Muscle of back (tissue), 11 donors: ENCODE results near the gene RAB3GAP2. TPM values are rescaled to one million over a fixed set of nuclear protein-coding genes. Genes with fewer than 3 reads are reported as not detected.
"Not testable (repeated sequence)": the region's sequence is repeated elsewhere in the genome, so short reads cannot be mapped to it uniquely, and the experiment has no call there.

ENCODE experiments used
- DNase-seq, 3 donors: peaks; one replicate each; pipeline versions ENCODE4 v3.0.0 to v3.0.0-alpha.2; 2013
- polyA plus RNA-seq, 10 donors: library from polyadenylated mRNA; unstranded; fragments of 120-200 nt; gene quantifications; one replicate each; pipeline ENCODE4 v1.2.1, GENCODE V29; 2013; ENCODE audit not compliant: insufficient read length in 10 of 10

Gene RAB3GAP2
- polyA plus RNA-seq, 10 donors = 15.1 to 27.3 (median 20.6) TPM

GRCh38 chr1:220198186-220199005, 73.9 kb downstream of the RAB3GAP2 start:
- no peak for DNase-seq

DNA sequence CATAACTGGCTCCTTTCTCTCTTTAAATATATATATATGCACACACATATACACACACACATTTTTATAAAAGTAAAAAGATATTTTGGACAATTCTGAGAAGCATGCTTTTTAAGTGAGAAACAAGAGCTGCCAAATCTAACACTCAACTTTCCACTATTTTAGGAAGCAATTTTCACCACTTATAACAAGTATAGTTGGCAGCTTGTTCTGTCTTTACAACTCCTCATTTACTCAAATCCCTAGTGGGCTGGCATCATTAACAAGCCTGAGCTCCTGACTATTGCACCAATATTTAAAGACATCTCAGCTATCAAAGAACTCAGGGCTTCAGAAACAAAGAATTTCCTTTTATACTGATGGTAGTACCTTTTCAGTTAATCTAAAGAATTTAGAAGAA, 76.6 kb downstream of the RAB3GAP2 start:
- DNase-seq = no peak

- peak; percentile 14 to 46 (median 17) for DNase-seq
Observed at GRCh38 chr1:220189750-220190347, 82.4 kb downstream of the RAB3GAP2 start.

DNA sequence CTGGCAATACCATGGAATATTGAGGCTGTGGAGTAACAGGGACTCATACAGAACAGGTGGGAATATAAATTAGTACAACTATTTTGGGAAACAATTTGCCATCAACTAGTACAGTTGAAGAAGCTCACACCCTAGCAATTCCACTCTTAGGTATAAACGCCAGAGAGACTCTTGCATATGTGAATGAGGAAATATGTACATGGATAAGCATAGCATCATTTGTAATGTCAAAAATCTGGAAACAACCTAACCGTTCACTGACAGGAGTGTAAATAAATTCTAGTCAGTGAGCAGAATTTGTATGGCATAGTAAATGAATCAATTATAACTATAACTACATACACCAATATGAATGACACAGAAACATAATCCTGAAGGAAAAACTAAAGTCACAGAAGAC, 83.7 kb downstream of the RAB3GAP2 start:
- DNase-seq = no peak

GRCh38 chr1:220186752-220187151, 85.5 kb downstream of the RAB3GAP2 start:
- DNase-seq = no peak

- no peak for DNase-seq
Observed at GRCh38 chr1:220184506-220184905, 87.7 kb downstream of the RAB3GAP2 start.

DNA sequence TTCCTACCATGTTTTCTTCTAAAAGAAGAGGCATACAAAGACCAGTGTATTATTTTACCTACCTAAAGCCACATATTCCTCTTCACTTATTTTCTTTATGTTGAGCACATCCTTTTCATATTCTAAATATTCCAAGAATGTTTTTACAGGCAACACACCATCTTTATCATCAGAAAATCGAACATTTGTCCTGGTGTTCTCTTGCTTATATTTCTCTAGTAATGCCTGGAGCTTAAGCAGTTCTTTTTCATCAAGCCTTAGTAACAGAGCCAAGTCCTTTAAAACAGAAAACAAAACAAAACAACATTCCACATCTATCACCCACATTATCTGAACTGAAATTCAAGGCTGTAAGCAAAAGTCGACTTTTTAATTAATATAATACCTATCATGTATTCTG, 89.6 kb downstream of the RAB3GAP2 start:
- DNase-seq = no peak

GRCh38 chr1:220182111-220182510, 90.1 kb downstream of the RAB3GAP2 start:
- no peak for DNase-seq

DNA sequence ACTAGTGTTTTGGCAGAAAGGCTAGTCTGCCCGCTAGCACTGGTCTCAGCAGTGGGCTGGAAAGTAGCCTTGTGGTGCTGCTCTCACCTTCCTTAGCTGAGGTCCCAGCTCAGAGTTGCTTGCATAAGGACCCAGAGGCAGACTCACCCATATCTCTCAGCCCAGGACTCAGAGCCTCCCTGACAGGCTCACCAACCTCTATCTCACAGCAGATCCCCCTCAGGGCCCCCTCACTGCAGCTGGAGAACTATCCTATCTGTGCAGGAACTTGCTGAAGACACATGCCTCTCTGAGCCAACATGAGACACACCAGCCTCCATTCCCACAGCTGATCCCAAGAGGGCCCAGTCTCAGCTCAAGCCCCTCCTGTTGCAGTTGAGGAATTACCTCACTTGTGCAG, 95.7 kb downstream of the RAB3GAP2 start:
- DNase-seq = no peak

DNA sequence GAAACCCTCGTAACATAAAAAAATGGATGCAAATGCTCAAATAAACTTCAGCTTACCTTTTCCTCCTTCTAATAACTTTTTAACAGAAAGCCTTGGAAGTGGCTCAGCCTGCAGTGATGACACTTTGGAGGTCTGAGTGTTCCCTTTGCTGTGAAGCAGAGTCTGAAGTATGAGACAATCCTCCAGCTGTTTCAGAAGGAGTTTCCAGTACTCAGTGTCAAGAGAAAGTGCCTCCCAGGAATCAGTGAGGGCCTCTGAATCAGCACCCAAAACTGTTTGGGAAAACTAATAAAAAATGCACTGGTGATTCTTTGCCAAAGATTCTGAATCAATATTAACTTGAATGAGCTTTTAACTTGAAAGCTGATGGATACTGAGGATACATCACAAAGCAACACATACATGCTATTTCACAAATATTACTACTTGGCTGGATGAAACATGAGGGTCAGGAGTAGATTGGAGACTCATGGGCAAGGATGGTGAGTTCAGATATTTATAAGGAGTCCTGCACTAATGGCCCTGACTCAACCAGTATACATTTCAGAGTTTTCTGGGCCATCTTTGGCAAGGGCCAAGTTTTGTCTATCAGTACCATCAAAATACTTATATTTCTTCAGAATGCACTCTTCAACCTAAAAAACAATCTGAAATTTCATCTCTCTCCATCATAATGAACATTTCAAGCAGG, 101.3 kb downstream of the RAB3GAP2 start:
- DNase-seq = no peak

- not testable (repeated sequence) for DNase-seq
Observed at GRCh38 chr1:220169887-220170286, 102.4 kb downstream of the RAB3GAP2 start.

- DNase-seq = no peak
Observed at GRCh38 chr1:220166853-220167252, 105.4 kb downstream of the RAB3GAP2 start.

DNA sequence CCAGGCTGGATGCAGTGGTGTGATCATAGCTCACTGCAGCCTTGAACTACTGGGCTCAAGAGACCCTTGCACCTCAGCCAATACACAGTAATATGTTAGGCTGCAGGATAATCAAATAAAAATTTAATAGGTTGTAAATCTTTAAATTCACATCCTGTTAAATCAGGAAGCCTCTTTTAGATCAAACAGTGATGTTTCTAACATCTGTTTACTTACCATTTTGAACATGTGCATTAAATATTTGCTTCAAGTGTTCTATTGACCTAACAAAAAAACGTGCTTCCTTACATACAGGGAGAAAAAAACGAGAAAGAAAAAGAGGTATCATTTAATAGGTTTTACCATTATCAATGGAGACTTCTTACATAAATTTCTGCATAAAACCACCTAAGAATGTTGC, 107.7 kb downstream of the RAB3GAP2 start:
- no peak for DNase-seq

- DNase-seq = peak; percentile 11 to 26 (median 24)
Observed at GRCh38 chr1:220164116-220164515, 108.1 kb downstream of the RAB3GAP2 start.

- DNase-seq = no peak
Observed at GRCh38 chr1:220160027-220160426, 112.2 kb downstream of the RAB3GAP2 start.

- DNase-seq = no peak
Observed at GRCh38 chr1:220159041-220159440, 113.2 kb downstream of the RAB3GAP2 start.

GRCh38 chr1:220158530-220158929, 113.7 kb downstream of the RAB3GAP2 start:
- DNase-seq = not testable (repeated sequence)

DNA sequence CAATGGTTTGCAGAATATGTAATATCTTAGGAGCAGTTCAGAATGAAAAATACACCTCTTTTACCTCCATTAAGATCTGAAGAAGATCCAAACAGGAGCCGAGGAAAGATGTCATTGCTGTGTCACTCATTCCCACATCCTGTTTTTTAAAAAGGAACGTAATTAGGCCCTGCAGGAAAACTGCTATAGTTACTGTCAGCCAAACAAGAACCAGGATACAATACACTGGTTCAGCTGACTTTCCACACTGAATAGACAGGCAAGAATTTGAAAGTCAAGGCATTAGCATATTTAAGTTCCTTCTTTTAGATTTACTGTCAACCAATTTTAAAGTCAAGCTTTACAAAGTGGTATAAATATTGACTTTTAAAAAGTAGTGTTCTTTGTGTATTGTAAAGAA, 114.5 kb downstream of the RAB3GAP2 start:
- no peak for DNase-seq

DNA sequence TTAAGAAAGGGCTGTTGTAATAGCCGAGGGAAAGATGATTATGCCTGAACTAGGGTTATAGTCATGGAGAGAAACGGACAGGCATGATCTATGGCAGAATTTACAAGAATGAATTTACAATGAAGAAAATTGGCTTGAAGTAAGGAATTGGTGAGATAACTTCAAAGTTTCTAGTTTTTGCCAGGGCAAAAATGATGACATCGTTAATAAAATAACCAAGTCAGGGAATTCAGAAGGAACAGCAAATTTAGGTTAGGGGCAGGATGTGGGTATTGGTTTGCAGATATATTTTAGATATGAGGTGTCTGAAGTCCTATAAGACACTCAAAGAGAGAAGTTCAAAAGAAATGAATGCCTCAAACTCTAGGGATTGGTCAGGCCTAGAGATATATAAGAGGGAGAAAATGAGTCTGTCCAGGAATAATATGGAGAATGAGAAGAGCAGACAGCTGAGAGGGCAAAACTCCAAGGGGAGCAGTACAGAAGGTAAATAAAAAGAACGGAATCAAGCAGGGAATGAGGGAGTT, 115.6 kb downstream of the RAB3GAP2 start:
- DNase-seq = no peak

GRCh38 chr1:220153147-220153546, 119.1 kb downstream of the RAB3GAP2 start:
- no peak for DNase-seq

GRCh38 chr1:220151454-220151853, 120.8 kb downstream of the RAB3GAP2 start:
- DNase-seq = no peak

- DNase-seq = no peak
Observed at GRCh38 chr1:220149742-220150141, 122.5 kb downstream of the RAB3GAP2 start.

DNA sequence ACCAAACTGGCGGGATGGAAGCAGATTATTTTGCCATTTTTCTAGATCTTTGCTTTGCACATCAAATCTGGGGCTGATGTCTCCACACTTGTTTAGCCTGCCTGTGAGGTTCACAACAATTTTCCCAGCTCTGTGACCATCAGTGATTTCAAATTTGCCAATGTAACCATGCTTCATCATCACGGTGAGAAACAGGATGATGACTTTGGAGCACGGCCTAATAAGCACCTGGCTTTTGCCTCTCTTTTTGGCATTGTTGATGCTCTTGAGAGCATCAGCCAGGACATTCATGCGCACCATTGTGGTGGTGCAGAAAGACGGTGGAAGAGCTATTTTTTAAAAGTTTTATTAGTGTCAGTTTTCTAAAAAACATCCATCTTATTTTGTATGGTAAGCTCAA, 128.2 kb downstream of the RAB3GAP2 start:
- DNase-seq = no peak
